ENCODE results near the gene ZBTB7C.

DNA sequence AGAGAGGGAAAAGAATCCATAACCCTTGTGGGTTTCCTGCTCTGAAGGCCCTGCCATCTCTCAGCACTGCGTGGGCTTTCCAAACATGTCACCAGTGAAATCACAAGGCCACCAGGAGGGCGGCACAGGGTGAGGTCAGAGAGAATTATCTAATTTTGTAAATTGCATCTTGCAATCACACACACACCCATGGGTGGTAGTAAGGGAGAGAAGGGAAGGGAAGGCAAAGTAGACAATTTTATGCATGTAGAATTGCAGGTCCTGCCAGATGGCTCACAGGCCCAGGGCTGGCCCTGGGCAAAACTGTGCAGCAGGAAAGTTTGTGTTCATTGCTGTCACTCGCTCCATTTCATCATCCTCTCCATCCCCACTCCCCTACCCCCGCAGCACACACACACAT, 21.0 kb upstream of the ZBTB7C start:
- TF ChIP-seq, protein P1, sequence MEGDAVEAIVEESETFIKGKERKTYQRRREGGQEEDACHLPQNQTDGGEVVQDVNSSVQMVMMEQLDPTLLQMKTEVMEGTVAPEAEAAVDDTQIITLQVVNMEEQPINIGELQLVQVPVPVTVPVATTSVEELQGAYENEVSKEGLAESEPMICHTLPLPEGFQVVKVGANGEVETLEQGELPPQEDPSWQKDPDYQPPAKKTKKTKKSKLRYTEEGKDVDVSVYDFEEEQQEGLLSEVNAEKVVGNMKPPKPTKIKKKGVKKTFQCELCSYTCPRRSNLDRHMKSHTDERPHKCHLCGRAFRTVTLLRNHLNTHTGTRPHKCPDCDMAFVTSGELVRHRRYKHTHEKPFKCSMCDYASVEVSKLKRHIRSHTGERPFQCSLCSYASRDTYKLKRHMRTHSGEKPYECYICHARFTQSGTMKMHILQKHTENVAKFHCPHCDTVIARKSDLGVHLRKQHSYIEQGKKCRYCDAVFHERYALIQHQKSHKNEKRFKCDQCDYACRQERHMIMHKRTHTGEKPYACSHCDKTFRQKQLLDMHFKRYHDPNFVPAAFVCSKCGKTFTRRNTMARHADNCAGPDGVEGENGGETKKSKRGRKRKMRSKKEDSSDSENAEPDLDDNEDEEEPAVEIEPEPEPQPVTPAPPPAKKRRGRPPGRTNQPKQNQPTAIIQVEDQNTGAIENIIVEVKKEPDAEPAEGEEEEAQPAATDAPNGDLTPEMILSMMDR (IDR thresholded peaks at IDR 0.05; ENCODE audit: insufficient read depth, low read length, poor library complexity, severe bottlenecking), result no peak
- TF ChIP-seq EZH2phosphoT487 (conservative IDR thresholded peaks at IDR 0.05; ENCODE audit: low read length), result no peak

All from SU-DHL-6 (cell line).